AG04450 (cell line): Measurements from ENCODE around the gene CHRNA9. TPM values are rescaled to one million over a fixed set of nuclear protein-coding genes. Genes with fewer than 3 reads are reported as not detected.

Experiments
- CTCF ChIA-PET: fragments of 300-600, 350-600 bp; formaldehyde crosslinking; extraction: SDS; loops from one replicate; lab custom pipeline; 2022; ENCODE audit warnings: antibody characterized with exemption, inconsistent platforms; lab: Charles Lee
- POLR2A ChIA-PET: fragments of 350-600 bp; formaldehyde crosslinking; extraction: SDS; loops from one replicate; lab custom pipeline; 2021; ENCODE audit warnings: antibody characterized with exemption, inconsistent platforms; lab: Yijun Ruan, JAX
- DNase-seq: peaks from one replicate; pipeline ENCODE4 v3.0.0-alpha.2; 2011; ENCODE audit warnings: low read depth, low spot score
- H3K27ac ChIP-seq: one replicate; pipeline ENCODE4 v1.5.1; 2012; ENCODE audit warnings: low read depth, low read length, control low read depth
- H3K27me3 ChIP-seq: one replicate; pipeline ENCODE4 v1.6.0; 2012; ENCODE audit warnings: low read length; ENCODE audit not compliant: control insufficient read depth, insufficient read depth
- H3K4me3 ChIP-seq: 2 replicates; pipeline ENCODE4 v1.5.1; 2011; ENCODE audit warnings: mild to moderate bottlenecking, low read depth, low read length, control low read depth
- H3K9me3 ChIP-seq: 2 replicates; pipeline ENCODE4 v1.5.1; 2012; ENCODE audit warnings: low read length; ENCODE audit not compliant: control insufficient read depth, insufficient read depth
- CTCF ChIP-seq: IDR thresholded peaks from 2 replicates; pipeline ENCODE4 v1.5.1; 2011; ENCODE audit warnings: low read depth, low read length, control low read depth, inconsistent platforms
- polyA plus RNA-seq: library from polyadenylated mRNA; depleted of rRNA; stranded (reverse); fragments of >200 nt; gene quantifications from 2 replicates; pipeline ENCODE4 v1.2.3, GENCODE V29; 2011

The CHRNA9 gene
- polyA plus RNA-seq, 1 experiment, result 0.07 TPM

- TF ChIP-seq CTCF, result no peak
- Histone ChIP-seq H3K4me3 (no peak overlapping the region), H3K9me3 (no peaks in the 10 kb centered on the region), H3K27ac (peak overlapping the region; percentile 52), H3K27me3 (no peaks in the 10 kb centered on the region)
- ChIA-PET POLR2A (interaction anchor here (0.7 kb wide), 1 partner anchor 12 kb away, joined by 5 read pairs; no protein-coding TSS in a partner anchor), CTCF (interaction anchor here (0.8 to 3.7 kb wide), 4 partner anchors 8 to 184 kb away, joined by 3 to 24 read pairs (median 7); no protein-coding TSS in a partner anchor)
- peak; percentile 32 for DNase-seq
Observed at GRCh38 chr4:40333921-40334352, 1.2 kb upstream of the CHRNA9 start.

- CTCF ChIA-PET, result interaction anchor here (1.1 to 3.7 kb wide), 2 partner anchors 10 to 19 kb away, joined by 4 to 24 read pairs; no protein-coding TSS in a partner anchor
- no peak for DNase-seq
- Histone ChIP-seq H3K27ac (no peak overlapping the region), H3K4me3 (no peak overlapping the region), H3K27me3 (no peaks in the 10 kb centered on the region), H3K9me3 (no peaks in the 10 kb centered on the region)
- POLR2A ChIA-PET, result interaction anchor here (0.6 kb wide), 1 partner anchor 11 kb away, joined by 3 read pairs; no protein-coding TSS in a partner anchor
- TF ChIP-seq CTCF, result no peak
Observed at GRCh38 chr4:40335525-40335894, 377 bp downstream of the CHRNA9 start.

GRCh38 chr4:40337051-40337450, 1.9 kb downstream of the CHRNA9 start:
- Histone ChIP-seq H3K27ac (no peak overlapping the region), H3K4me3 (no peak overlapping the region), H3K27me3 (peaks cover 4% of the 10 kb centered on the region), H3K9me3 (no peaks in the 10 kb centered on the region)
- DNase-seq, result no peak
- POLR2A ChIA-PET, result no interaction called here
- CTCF ChIA-PET, result interaction anchor here (1.3 to 1.9 kb wide), 2 partner anchors 12 to 20 kb away, joined by 5 to 7 read pairs; no protein-coding TSS in a partner anchor
- TF ChIP-seq CTCF, result no peak

GRCh38 chr4:40337523-40337922, 2.4 kb downstream of the CHRNA9 start:
- no peak for TF ChIP-seq CTCF
- DNase-seq, result no peak
- Histone ChIP-seq H3K27ac (no peak overlapping the region), H3K4me3 (no peak overlapping the region), H3K9me3 (no peaks in the 10 kb centered on the region), H3K27me3 (peaks cover 4% of the 10 kb centered on the region)
- ChIA-PET CTCF (interaction anchor here (1.3 to 1.9 kb wide), 2 partner anchors 12 to 21 kb away, joined by 5 to 7 read pairs; no protein-coding TSS in a partner anchor), POLR2A (no interaction called here)

GRCh38 chr4:40340030-40340429, 4.9 kb downstream of the CHRNA9 start:
- ChIA-PET POLR2A (no interaction called here), CTCF (interaction anchor here (1.0 to 1.5 kb wide), 2 partner anchors 15 to 23 kb away, joined by 4 read pairs; no protein-coding TSS in a partner anchor)
- no peaks in the 10 kb centered on the region for H3K9me3 ChIP-seq
- no peak for DNase-seq
- no peak for TF ChIP-seq CTCF
- no peak overlapping the region for H3K27ac ChIP-seq
- peaks cover 6% of the 10 kb centered on the region for H3K27me3 ChIP-seq
- H3K4me3 ChIP-seq, result no peak overlapping the region
